ENCODE results near the gene GABRA5.

DNA sequence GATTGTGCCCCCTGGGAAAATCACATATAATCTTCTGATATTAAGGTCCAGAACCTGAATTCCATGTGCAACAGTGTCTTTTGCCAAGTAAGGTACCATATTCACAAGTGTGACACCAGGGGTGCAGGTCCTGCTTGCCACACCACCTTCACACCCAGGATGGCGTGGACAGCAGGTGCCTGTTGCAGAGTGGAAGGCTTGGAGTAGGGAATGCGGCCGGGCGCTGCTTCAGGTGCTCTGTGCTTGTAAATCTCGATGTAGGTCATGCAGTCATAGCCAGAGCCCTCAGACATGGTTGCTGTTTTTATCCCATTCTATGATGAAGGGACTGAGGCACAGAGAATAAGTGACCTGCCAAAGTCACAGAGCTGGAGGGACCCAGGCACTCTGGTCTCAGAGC lies 69.6 kb downstream of the GABRA5 start:
- TF ChIP-seq CTCF (conservative IDR thresholded peaks at IDR 0.05 in 1 of 2, IDR thresholded peaks at IDR 0.05 in 1 of 2; ENCODE audit: extremely low read depth in 1 of 2, insufficient read depth in 1 of 2, low read depth in 1 of 2, low read length in 2 of 2), result no peak
- TF ChIP-seq EZH2 (IDR thresholded peaks at IDR 0.05; ENCODE audit: borderline replicate concordance, low read length), result no peak

Measured in mammary epithelial cell (primary cell).